Activated CD4-positive, alpha-beta T cell treated with anti-CD3 and anti-CD28 coated beads for 36 hours (primary cell): ENCODE data around the gene CCDC107. TPM values are rescaled to one million over a fixed set of nuclear protein-coding genes. Genes with fewer than 3 reads are reported as not detected.

Experiments
- ATAC-seq: fragments of 200-7000 bp; cut with Tn5 transposase; one replicate; pipeline ENCODE4 v1.10.0; 2021; ENCODE audit warnings: mild to moderate bottlenecking, moderate library complexity
- CTCF ChIA-PET: fragments of 350-600 bp; sonication (Branson Sonifier 250); formaldehyde crosslinking; loops from one replicate; lab custom pipeline; 2021; ENCODE audit warnings: antibody characterized with exemption; lab: Charles Lee
- POLR2A ChIA-PET: fragments of 350-600 bp; sonication (Branson Sonifier 250); formaldehyde crosslinking; loops from one replicate; lab custom pipeline; 2021; ENCODE audit warnings: antibody characterized with exemption, inconsistent platforms; lab: Charles Lee
- DNase-seq: peaks from one replicate; pipeline ENCODE4 v3.0.0-alpha.2; 2020
- H3K27ac Mint-ChIP-seq: one replicate; pipeline ENCODE4 v1.8.0; 2021; ENCODE audit warnings: mixed read lengths
- H3K27me3 Mint-ChIP-seq: one replicate; pipeline ENCODE4 v1.8.0; 2021; ENCODE audit warnings: mixed read lengths
- H3K36me3 Mint-ChIP-seq: one replicate; pipeline ENCODE4 v1.8.0; 2021; ENCODE audit warnings: low read depth, mixed read lengths
- H3K4me1 Mint-ChIP-seq: one replicate; pipeline ENCODE4 v1.8.0; 2021; ENCODE audit warnings: mixed read lengths
- H3K4me3 Mint-ChIP-seq: one replicate; pipeline ENCODE4 v1.8.0; 2021; ENCODE audit warnings: mild to moderate bottlenecking, moderate library complexity, mixed read lengths
- H3K9me3 Mint-ChIP-seq: one replicate; pipeline ENCODE4 v1.8.0; 2021; ENCODE audit warnings: low read depth, mixed read lengths
- intact Hi-C, 2 experiments: fragments of 100-400 bp; cut with DNase I in 1 of 2; cut with micrococcal nuclease in 1 of 2; formaldehyde crosslinking; loops; one replicate each; pipeline versions ENCODE4 v1.14.2 to v1.15.1; 2022 to 2024; cut with DNase I, micrococcal nuclease
- total RNA-seq, 2 experiments: library from RNA; stranded (reverse); gene quantifications; one replicate each; pipeline ENCODE4 v1.2.3, GENCODE V29; 2021

The CCDC107 gene
- total RNA-seq, 2 experiments from 2014 or later: 7.9 to 10.4 TPM

- POLR2A ChIA-PET: interaction anchor here (0.8 to 1.1 kb wide), 2 partner anchors 42 to 59 kb away, joined by 3 read pairs; no protein-coding TSS in a partner anchor
- ATAC-seq: no peak
- H3K27ac Mint-ChIP-seq: peak within 1 kb of the TSS; percentile 61
Observed at GRCh38 chr9:35689542-35690293, 31.6 kb downstream of the CCDC107 start, which contains the start of gene TPM2. TPM2 (minus strand) TSS chr9:35689925; CDS start chr9:35689817, 108 bp downstream.

DNA sequence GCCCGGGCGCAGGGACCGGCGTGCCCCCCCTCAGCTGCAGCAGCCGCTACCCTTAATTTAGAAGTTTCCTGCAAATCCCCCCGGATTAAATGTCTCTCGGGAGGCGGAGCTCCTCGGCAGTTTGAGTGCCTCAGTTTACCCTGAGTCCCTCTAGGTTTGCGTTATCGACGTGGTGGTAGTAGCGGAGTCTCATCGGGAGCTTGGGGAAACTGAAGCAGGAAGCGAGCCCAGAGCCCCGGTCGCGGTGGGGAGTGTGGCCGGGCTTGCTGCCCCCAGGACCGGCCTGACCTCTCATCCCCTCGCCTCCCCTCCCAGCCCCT, 32.2 kb downstream of the CCDC107 start:
- peak; percentile 9 for DNase-seq
- H3K9me3 Mint-ChIP-seq: no peaks in the 10 kb centered on the region
- no peaks in the 10 kb centered on the region for H3K36me3 Mint-ChIP-seq
- no peak for ATAC-seq
- no peak overlapping the region for H3K27ac Mint-ChIP-seq
- ChIA-PET POLR2A (interaction anchor here (0.8 to 1.1 kb wide), 2 partner anchors 41 to 58 kb away, joined by 3 read pairs; no protein-coding TSS in a partner anchor), CTCF (interaction anchor here (1.1 to 1.9 kb wide), 2 partner anchors 31 to 79 kb away, joined by 3 to 4 read pairs; no protein-coding TSS in a partner anchor)
- H3K27me3 Mint-ChIP-seq: no peaks in the 10 kb centered on the region
- peak overlapping the region; percentile 59 for H3K4me3 Mint-ChIP-seq
- intact Hi-C loops: loop anchor here in 1 of 2 experiments (2.0 kb wide), 1 partner anchor 43 kb away; the partner anchor contains the start of genes CREB3 and TLN1
- peaks cover 23% of the 10 kb centered on the region for H3K4me1 Mint-ChIP-seq

More at GRCh38 chr9:35689542-35690293, 31.6 kb downstream of the CCDC107 start, which contains the start of gene TPM2:
- intact Hi-C loops: loop anchor here in 1 of 2 experiments (2.0 kb wide), 1 partner anchor 43 kb away; the partner anchor contains the start of genes CREB3 and TLN1
- no peaks in the 10 kb centered on the region for H3K27me3 Mint-ChIP-seq
- H3K4me3 Mint-ChIP-seq: peak within 1 kb of the TSS; percentile 71
- CTCF ChIA-PET: interaction anchor here (0.5 to 1.9 kb wide), 3 partner anchors 31 to 205 kb away, joined by 3 to 6 read pairs (median 4); partner anchors contain the start of genes CCDC107 and RMRP
- no peaks in the 10 kb centered on the region for H3K36me3 Mint-ChIP-seq
- no peaks in the 10 kb centered on the region for H3K9me3 Mint-ChIP-seq
- peaks cover 23% of the 10 kb centered on the region for H3K4me1 Mint-ChIP-seq
- no peak for DNase-seq

DNA sequence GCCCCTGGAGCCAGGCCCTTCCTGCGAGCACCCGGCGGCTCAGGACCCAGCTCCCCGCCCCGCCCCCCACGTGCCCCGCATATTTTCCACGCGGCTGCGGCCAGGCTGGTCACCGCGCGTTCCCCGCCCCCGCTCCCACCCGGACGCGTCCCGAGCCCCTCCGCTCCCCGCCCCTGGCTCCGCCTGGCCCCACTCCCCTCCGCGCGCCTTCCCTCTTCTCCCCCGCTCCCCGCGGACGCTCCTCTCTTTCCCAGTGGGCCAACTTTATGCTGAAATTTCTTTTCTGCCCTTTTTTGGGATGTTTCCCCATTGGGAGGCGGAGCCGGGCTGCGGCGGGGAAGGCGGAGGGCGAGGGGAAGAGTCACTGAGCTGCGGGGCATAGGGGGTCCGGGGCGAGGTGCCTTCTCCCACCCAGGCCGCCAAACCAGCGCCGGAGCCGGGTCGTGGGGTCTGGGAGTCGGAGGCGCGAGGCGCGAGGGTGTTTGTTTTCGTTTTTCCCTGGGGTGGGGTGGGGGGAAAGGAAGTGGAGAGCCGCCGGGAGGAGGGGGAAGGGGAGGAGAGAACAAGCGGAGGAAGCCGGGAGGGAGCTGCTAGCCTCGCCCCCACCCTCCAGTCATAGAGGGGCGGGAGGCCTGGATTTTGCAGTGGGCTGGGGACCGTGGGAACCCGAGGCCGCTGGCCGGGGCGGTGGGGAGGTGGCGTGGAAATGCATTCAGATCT, 32.7 kb downstream of the CCDC107 start:
- ChIA-PET POLR2A (interaction anchor here (0.6 to 1.1 kb wide), 3 partner anchors 41 to 87 kb away, joined by 3 read pairs; no protein-coding TSS in a partner anchor), CTCF (interaction anchor here (1.1 to 1.9 kb wide), 4 partner anchors 21 to 79 kb away, joined by 3 to 6 read pairs (median 4); no protein-coding TSS in a partner anchor)
- intact Hi-C loops: loop anchor here in 1 of 2 experiments (2.0 kb wide), 1 partner anchor 42 kb away; the partner anchor contains the start of genes CREB3 and TLN1
- H3K9me3 Mint-ChIP-seq: no peaks in the 10 kb centered on the region
- H3K4me3 Mint-ChIP-seq: peak overlapping the region; percentile 71
- H3K36me3 Mint-ChIP-seq: peaks cover 1% of the 10 kb centered on the region
- peaks cover 23% of the 10 kb centered on the region for H3K4me1 Mint-ChIP-seq
- no peaks in the 10 kb centered on the region for H3K27me3 Mint-ChIP-seq
- H3K27ac Mint-ChIP-seq: peak overlapping the region; percentile 47
- DNase-seq: peak; percentile 56
- no peak for ATAC-seq

DNA sequence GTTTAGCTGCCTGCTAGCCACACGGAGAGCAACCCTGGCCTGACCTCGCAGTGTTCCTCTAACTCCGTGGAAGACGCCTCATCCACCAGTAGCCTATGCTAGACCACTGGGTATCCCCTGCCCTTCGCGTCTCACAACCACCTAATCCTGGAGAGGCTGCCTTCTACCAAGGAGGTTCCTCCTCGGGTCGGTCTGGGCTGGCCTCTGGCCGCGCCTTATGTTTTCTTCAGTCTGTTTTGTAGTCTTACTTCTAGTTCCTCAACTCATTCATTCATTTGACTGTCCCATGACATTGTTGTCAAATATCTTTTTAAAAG, 33.2 kb downstream of the CCDC107 start:
- POLR2A ChIA-PET: interaction anchor here (0.6 kb wide), 1 partner anchor 88 kb away, joined by 3 read pairs; no protein-coding TSS in a partner anchor
- ATAC-seq: no peak

GRCh38 chr9:35691757-35692301, 33.7 kb downstream of the CCDC107 start:
- no peaks in the 10 kb centered on the region for H3K9me3 Mint-ChIP-seq
- intact Hi-C loops: loop anchor here in 1 of 2 experiments (2.0 kb wide), 1 partner anchor 41 kb away; the partner anchor contains the start of genes CREB3 and TLN1
- POLR2A ChIA-PET: interaction anchor here (0.7 kb wide), 1 partner anchor 27 kb away, joined by 9 read pairs; the partner anchor contains the start of gene ARHGEF39
- H3K27me3 Mint-ChIP-seq: no peaks in the 10 kb centered on the region
- ATAC-seq (no peak), DNase-seq (no peak)
- H3K36me3 Mint-ChIP-seq: peaks cover 10% of the 10 kb centered on the region
- H3K27ac Mint-ChIP-seq: no peak overlapping the region
- peak overlapping the region; percentile 71 for H3K4me3 Mint-ChIP-seq
- CTCF ChIA-PET: interaction anchor here (1.2 to 2.5 kb wide), 6 partner anchors 22 to 80 kb away, joined by 3 to 7 read pairs (median 4); no protein-coding TSS in a partner anchor
- H3K4me1 Mint-ChIP-seq: peaks cover 25% of the 10 kb centered on the region

More for the DNA sequence above, 33.2 kb downstream of the CCDC107 start:
- CTCF ChIA-PET: interaction anchor here (1.1 to 1.9 kb wide), 4 partner anchors 21 to 80 kb away, joined by 3 to 6 read pairs (median 4); no protein-coding TSS in a partner anchor
- Mint-ChIP-seq H3K36me3 (peaks cover 6% of the 10 kb centered on the region), H3K27me3 (no peaks in the 10 kb centered on the region), H3K4me3 (peak overlapping the region; percentile 71), H3K4me1 (peaks cover 23% of the 10 kb centered on the region), H3K9me3 (no peaks in the 10 kb centered on the region), H3K27ac (peak overlapping the region; percentile 47)
- intact Hi-C loops: loop anchor here in 1 of 2 experiments (2.0 kb wide), 1 partner anchor 42 kb away; the partner anchor contains the start of genes CREB3 and TLN1
- DNase-seq: no peak

DNA sequence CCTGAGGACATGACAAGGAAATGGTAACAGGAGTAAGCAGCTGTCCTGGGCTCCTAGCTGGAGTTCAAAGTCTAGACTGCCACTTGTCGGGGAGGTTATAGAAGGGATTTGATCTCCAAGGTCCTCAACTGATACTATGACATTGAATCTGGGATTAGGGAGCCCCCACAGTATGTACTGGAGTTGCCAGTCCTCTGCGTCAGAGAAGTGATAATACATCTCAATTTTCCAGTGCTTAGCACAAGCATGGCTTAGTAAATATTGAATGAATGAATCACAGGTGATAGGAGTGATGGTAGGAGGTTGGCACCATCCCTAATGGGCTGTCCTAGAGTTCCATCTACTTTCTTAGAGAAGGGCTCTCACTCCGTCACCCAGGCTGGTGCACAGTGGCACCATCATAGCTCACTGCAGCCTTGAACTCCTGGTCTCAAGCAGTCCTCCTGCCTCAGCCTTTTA, 37.9 kb downstream of the CCDC107 start:
- Mint-ChIP-seq H3K4me1 (peaks cover 6% of the 10 kb centered on the region), H3K4me3 (no peak overlapping the region), H3K27ac (no peak overlapping the region), H3K9me3 (no peaks in the 10 kb centered on the region), H3K36me3 (peaks cover 22% of the 10 kb centered on the region), H3K27me3 (no peaks in the 10 kb centered on the region)
- intact Hi-C loops: loop anchor here (1.0 to 5.0 kb wide), 2 partner anchors 38 to 39 kb away; partner anchors contain the start of genes CCDC107 (in 2 of the 2) and RMRP (in 2 of the 2)
- ATAC-seq (no peak), DNase-seq (no peak)
- ChIA-PET POLR2A (interaction anchor here (0.9 to 1.2 kb wide), 3 partner anchors 8 to 13 kb away, joined by 3 to 4 read pairs (median 3); no protein-coding TSS in a partner anchor), CTCF (interaction anchor here (0.7 to 5.7 kb wide), 34 partner anchors 9 to 492 kb away, joined by 3 to 68 read pairs (median 6); partner anchors contain the start of genes ARHGEF39, CCDC107, CREB3 and RMRP)

- H3K9me3 Mint-ChIP-seq: no peaks in the 10 kb centered on the region
- no peak overlapping the region for H3K4me3 Mint-ChIP-seq
- H3K27ac Mint-ChIP-seq: no peak overlapping the region
- H3K4me1 Mint-ChIP-seq: peaks cover 1% of the 10 kb centered on the region
- intact Hi-C loops: loop anchor here (1.0 to 5.0 kb wide), 2 partner anchors 38 to 39 kb away; partner anchors contain the start of genes CCDC107 (in 2 of the 2) and RMRP (in 2 of the 2)
- POLR2A ChIA-PET: interaction anchor here (0.9 to 1.2 kb wide), 3 partner anchors 8 to 12 kb away, joined by 3 to 4 read pairs (median 3); no protein-coding TSS in a partner anchor
- peaks cover 22% of the 10 kb centered on the region for H3K36me3 Mint-ChIP-seq
- CTCF ChIA-PET: interaction anchor here (0.6 to 5.7 kb wide), 49 partner anchors 8 to 1266 kb away, joined by 3 to 68 read pairs (median 4); partner anchors contain the start of genes ARHGEF39, CCDC107, CREB3 and GBA2
- no peaks in the 10 kb centered on the region for H3K27me3 Mint-ChIP-seq
- peak; percentile 90 for ATAC-seq
- DNase-seq: peak; percentile 73
Observed at GRCh38 chr9:35696520-35697215, 38.6 kb downstream of the CCDC107 start.

DNA sequence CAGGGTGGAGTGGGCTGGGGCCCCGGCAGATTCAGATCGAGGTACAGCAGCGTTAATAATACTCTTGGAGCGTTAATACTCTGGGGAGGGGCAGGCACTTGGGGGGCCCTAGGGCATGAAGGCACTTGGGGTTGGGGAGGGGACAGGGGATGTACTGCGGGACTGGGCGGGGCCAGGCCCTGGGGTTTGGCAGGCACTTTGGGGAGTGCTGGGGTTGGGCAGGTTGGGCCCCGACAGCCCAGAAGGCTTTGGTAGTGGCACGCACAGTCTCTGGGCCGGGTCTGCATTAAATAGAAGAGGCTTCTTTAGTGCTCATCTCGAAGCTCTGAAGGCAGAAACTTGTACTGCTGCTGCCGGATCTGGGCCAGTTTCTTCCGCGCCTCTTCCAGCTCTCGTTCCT, 39.4 kb downstream of the CCDC107 start:
- H3K27me3 Mint-ChIP-seq: no peaks in the 10 kb centered on the region
- intact Hi-C loops: loop anchor here in 1 of 2 experiments (5.0 kb wide), 1 partner anchor 40 kb away; the partner anchor contains the start of genes CCDC107 and RMRP

GRCh38 chr9:35698231-35698630, 40.1 kb downstream of the CCDC107 start:
- no peaks in the 10 kb centered on the region for H3K9me3 Mint-ChIP-seq
- DNase-seq: no peak
- no peak for ATAC-seq
- intact Hi-C loops: loop anchor here in 1 of 2 experiments (5.0 kb wide), 1 partner anchor 41 kb away; the partner anchor contains the start of genes CCDC107 and RMRP
- ChIA-PET POLR2A (no interaction called here), CTCF (interaction anchor here (0.6 to 5.7 kb wide), 6 partner anchors 10 to 190 kb away, joined by 3 to 68 read pairs (median 4); partner anchors contain the start of genes CA9, CREB3 and TLN1)
- no peak overlapping the region for H3K27ac Mint-ChIP-seq
- H3K4me1 Mint-ChIP-seq: peaks cover 1% of the 10 kb centered on the region
- H3K27me3 Mint-ChIP-seq: no peaks in the 10 kb centered on the region
- no peak overlapping the region for H3K4me3 Mint-ChIP-seq
- H3K36me3 Mint-ChIP-seq: peaks cover 27% of the 10 kb centered on the region

More for the DNA sequence above, 39.4 kb downstream of the CCDC107 start:
- H3K36me3 Mint-ChIP-seq: peaks cover 22% of the 10 kb centered on the region
- DNase-seq: no peak
- POLR2A ChIA-PET: interaction anchor here (0.6 kb wide), 1 partner anchor 98 kb away, joined by 3 read pairs; no protein-coding TSS in a partner anchor
- no peak for ATAC-seq
- no peak overlapping the region for H3K4me3 Mint-ChIP-seq
- peaks cover 1% of the 10 kb centered on the region for H3K4me1 Mint-ChIP-seq
- no peak overlapping the region for H3K27ac Mint-ChIP-seq
- H3K9me3 Mint-ChIP-seq: no peaks in the 10 kb centered on the region
- CTCF ChIA-PET: interaction anchor here (0.6 to 5.7 kb wide), 19 partner anchors 8 to 219 kb away, joined by 3 to 68 read pairs (median 6); partner anchors contain the start of genes CCDC107, CREB3, GBA2 and RGP1
